Ishikawa (cell line): ENCODE data around the gene PARVB.

Experiments used
- CEBPB ChIP-seq: IDR thresholded peaks from 2 replicates; pipeline ENCODE4 v1.6.1; 2012
- FOXM1 ChIP-seq: IDR thresholded peaks from 2 replicates; pipeline ENCODE4 v1.6.1; 2012; ENCODE audit warnings: low read depth, borderline replicate concordance
- MAX ChIP-seq: IDR thresholded peaks from 2 replicates; pipeline ENCODE4 v1.6.1; 2012
- RAD21 ChIP-seq: IDR thresholded peaks from 2 replicates; pipeline ENCODE4 v1.6.1; 2012; ENCODE audit warnings: low read depth
- TAF1 ChIP-seq: IDR thresholded peaks from 2 replicates; pipeline ENCODE4 v1.6.1; 2012; ENCODE audit warnings: low read depth, mild to moderate bottlenecking
- USF1 ChIP-seq: IDR thresholded peaks from 2 replicates; pipeline ENCODE4 v1.6.1; 2012

GRCh38 chr22:44206330-44206645 is 182.2 kb downstream of the PARVB start:
- TF ChIP-seq CEBPB: no peak
- no peak for TF ChIP-seq MAX
- no peak for TF ChIP-seq USF1
- TF ChIP-seq FOXM1: no peak
- TF ChIP-seq TAF1: no peak
- TF ChIP-seq RAD21: no peak
